GM21515 (cell line): ENCODE measurements around the gene RILP.

Experiments
- ATAC-seq: cut with Tn5 transposase; IDR thresholded peaks from one replicate; pipeline ENCODE4 v1.9.1; 2021; ENCODE audit not compliant: unreplicated experiment

RILP gene

GRCh38 chr17:1629504-1630310 is 20.0 kb downstream of the RILP start:
- no peak for ATAC-seq

GRCh38 chr17:1628856-1629503 is 20.7 kb downstream of the RILP start:
- no peak for ATAC-seq

GRCh38 chr17:1627982-1628855 is 21.4 kb downstream of the RILP start, which contains the start of gene SLC43A2:
Gene SLC43A2 (minus strand): TSS chr17:1628834. CDS start chr17:1627874, 960 bp downstream.
- peak; percentile 46 for ATAC-seq

- no peak for ATAC-seq
Observed at GRCh38 chr17:1627182-1627981, 22.3 kb downstream of the RILP start.

GRCh38 chr17:1626333-1626732 is 23.3 kb downstream of the RILP start:
- no peak for ATAC-seq

GRCh38 chr17:1625581-1625980 is 24.1 kb downstream of the RILP start:
- ATAC-seq: no peak

- ATAC-seq: no peak
Observed at GRCh38 chr17:1625053-1625452, 24.6 kb downstream of the RILP start.

- ATAC-seq: no peak
Observed at GRCh38 chr17:1624650-1625049, 25.0 kb downstream of the RILP start.

- no peak for ATAC-seq
Observed at GRCh38 chr17:1623057-1623630, 26.5 kb downstream of the RILP start.

GRCh38 chr17:1621273-1621954 is 28.3 kb downstream of the RILP start:
- ATAC-seq: no peak

- ATAC-seq: no peak
Observed at GRCh38 chr17:1620486-1620885, 29.2 kb downstream of the RILP start.

- ATAC-seq: no peak
Observed at GRCh38 chr17:1617620-1618174, 32.0 kb downstream of the RILP start.

GRCh38 chr17:1616101-1616500 is 33.6 kb downstream of the RILP start:
- no peak for ATAC-seq

GRCh38 chr17:1612400-1612799 is 37.3 kb downstream of the RILP start:
- no peak for ATAC-seq

GRCh38 chr17:1611715-1612114 is 38.0 kb downstream of the RILP start:
- no peak for ATAC-seq

GRCh38 chr17:1608676-1609075 is 41.0 kb downstream of the RILP start:
- no peak for ATAC-seq

- no peak for ATAC-seq
Observed at GRCh38 chr17:1607971-1608320, 41.7 kb downstream of the RILP start.

GRCh38 chr17:1606352-1606985 is 43.2 kb downstream of the RILP start:
- no peak for ATAC-seq
